GM18498 (cell line): ENCODE results near the gene NRXN2.
"Not testable (repeated sequence)": the region's sequence is repeated elsewhere in the genome, so short reads cannot be mapped to it uniquely, and the experiment has no call there.

ENCODE experiments used
- ATAC-seq: cut with Tn5 transposase; IDR thresholded peaks from one replicate; pipeline ENCODE4 v1.9.1; 2021; ENCODE audit warnings: mild to moderate bottlenecking, moderate library complexity; ENCODE audit not compliant: unreplicated experiment

NRXN2 gene

DNA sequence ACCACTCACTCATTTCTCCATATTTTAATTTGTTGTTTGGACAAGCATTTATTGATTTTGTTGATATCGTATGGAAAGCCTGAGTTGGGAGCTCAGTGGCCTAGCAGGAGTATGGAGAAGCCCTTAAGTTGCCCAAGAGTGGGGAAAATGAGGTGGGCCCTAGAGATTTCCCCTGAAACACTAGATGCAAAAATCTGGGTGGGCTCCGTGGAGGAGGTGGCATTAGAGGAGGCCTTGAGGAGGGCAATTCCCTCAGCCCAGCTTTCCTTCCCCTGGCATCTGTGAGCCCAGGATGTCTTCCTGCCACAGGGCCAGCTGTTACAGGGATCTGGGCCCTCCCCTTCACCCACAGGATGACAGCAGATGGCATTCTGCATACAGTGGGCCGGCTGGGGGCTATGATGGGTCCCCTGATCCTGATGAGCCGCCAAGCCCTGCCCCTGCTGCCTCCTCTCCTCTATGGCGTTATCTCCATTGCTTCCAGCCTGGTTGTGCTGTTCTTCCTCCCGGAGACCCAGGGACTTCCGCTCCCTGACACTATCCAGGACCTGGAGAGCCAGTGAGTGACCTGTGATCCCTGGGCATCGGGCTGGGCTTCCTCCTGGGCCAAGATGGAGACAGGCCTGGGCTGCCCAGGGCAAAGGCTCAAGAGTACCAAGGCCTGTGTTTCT lies 153.6 kb downstream of the NRXN2 start:
- no peak for ATAC-seq

DNA sequence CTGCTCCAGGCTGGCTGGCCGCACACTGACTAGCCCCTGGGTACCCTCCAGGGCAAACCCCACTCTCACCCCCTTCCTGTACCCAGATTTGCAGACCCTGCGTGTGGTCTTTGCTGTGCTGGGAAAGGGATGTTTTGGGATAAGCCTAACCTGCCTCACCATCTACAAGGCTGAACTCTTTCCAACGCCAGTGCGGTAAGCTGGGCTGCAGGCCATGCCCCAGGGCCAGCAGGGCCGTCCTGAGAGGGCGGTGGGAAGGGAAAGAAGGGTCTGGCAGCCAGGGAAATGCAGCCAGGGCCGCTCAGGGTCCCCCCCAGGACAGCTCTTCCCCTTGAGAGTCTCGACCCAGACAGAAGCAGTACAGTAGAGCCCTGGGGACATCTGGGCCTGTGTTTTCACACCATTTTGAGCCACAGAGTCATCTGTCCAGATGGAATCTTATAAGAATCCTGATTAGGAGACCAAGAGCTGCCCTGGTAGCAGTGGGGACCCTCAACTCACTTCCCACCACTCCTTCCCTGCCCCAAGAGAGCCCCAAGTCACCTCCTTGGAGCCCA lies 154.3 kb downstream of the NRXN2 start:
- no peak for ATAC-seq

DNA sequence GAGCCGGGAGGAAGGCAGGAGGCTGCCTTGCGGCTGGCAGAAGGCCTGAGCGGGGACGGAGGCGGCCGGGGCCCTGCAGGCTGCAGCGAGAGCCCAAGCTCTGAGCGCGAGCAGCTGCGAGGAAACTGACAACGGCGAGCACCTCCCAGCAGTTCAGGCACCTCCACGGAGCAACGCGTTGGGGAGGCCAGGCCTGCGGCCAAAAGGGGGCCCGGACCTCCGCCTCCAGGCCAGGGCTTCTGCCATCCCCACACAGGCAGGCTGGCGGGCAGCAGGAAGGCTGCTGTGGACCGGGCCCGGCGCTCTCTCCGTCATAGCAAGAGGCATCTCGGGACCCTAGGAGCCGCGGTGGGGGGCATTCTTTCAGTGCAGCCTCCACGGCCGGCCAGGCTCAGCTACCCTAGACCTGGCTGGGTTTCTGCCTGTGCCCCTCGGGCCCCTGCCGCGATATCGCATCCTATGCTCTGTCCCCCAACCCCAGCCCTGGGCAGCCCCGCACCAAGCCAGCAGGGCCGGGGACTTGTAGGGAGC lies 154.9 kb downstream of the NRXN2 start:
- ATAC-seq: no peak

DNA sequence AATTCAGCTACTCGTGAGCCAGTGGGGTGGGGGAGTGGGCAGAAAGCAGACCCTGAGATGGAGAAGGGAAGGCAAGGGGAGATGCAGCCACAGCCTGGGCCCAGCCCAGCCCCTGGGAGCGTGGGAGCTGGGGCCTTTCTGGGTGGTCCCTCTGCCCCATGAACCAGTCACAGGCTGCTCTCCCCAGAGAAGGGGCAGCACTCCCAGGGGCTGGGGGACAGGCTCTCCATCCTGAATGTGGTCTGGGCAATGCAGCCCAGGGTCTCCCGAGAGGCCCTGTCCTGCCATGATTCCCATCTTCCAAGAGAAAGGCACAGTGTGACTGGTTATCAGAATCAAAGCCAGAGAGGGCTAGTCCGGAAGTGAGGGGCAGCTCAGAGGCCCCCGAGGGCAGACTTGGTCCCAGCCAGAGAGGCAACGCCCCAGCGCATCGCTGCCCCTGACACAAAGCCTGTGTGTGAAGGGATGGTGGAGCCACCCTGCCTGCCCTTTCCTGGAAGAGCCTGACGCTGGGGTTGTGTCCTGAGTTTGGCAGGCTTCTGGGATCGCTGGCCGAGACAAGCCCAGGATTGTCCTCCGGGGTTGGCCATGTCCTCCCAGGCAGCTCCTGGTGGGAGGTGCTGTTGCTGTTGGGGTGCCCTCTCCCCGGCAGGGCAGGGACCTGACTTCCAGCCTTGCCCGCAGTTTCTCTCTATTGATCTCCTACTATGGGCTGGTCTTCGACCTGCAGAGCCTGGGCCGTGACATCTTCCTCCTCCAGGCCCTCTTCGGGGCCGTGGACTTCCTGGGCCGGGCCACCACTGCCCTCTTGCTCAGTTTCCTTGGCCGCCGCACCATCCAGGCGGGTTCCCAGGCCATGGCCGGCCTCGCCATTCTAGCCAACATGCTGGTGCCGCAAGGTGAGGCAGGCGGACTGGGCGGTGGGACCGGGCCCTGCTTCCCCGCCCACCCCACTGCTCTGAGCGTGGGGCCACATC lies 155.8 kb downstream of the NRXN2 start:
- ATAC-seq: no peak

DNA sequence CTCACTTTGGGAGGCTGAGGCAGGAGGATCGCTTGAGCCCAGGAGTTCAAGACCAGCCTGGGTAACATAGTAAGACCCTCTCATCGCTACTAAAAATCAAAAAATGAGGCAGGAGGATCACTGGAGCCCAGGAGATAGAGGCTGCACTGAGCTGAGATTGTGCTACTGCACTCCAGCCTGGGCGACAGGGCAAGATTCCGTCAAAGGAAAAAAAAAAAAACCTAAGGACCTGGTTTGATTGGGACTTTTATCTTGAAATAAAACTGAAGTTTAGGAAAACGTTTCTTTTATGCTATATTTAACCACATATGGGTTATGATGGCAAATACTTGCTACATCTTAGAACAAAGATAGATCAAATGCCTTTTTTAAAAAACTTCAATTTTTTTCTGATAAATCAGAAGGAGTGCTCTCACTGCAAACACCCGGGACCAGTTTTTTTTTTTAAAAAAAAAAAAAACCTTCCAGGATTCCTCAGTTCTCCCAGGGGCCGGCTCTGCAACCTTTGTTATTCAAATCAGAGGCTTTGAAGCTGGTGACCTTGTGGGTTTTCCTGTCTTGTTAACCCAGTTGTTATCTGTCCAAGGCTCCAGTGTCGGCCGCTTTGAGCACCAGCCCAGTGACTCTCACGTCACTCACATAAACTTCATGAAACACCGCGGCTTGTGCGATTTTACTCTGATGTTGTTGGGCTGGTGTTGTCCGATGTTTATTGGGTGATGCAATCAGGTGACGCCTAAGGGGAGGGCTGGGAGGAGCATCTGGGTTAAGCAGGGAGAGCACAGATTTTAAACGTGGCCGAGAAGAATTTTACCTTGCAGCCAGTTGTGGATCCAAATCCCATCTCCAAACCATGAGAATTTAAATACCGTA lies 156.7 kb downstream of the NRXN2 start:
- no peak for ATAC-seq

DNA sequence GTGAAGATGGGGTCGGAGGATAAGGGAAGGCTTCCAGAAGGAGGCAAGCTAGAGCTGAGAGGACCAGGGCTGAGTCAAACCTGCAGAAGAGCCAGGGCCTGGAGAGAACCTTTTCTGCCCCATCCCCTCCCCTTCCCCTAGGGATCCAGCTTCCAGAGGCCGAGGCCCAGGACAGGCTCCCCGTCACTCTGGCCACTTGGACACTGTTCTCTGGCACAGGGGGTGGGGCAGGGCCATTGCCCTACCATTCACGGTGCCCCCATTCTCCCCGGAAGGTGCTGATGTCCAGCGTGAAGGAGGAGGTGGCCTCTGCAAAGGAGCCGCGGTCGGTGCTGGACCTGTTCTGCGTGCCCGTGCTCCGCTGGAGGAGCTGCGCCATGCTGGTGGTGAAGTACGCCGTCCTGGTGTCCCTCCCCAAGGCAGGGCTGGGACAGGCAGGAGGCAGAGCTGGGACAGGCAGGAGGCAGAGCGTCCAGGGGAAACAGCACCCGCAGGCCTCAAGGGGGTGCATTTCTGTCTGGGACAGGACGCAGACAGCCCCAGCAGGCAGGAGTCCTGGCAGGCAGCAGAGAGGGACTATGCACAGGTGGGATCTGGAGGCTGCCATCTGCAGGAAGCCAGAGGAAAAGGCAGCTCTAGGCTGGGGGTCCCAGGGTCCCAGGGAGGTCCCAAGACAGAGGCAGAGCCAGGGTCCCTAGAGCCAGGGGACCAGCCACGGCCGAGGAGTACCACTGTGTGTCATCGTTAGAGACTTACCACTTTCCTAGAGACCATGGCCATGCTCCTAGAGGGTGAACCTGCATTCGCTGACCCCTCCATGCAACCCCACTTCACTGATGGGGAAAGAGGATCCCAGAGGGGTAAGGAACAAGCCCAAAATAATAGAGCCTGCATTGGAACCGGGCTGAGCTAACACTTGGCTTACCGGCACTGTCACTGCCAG lies 157.8 kb downstream of the NRXN2 start:
- ATAC-seq: no peak

DNA sequence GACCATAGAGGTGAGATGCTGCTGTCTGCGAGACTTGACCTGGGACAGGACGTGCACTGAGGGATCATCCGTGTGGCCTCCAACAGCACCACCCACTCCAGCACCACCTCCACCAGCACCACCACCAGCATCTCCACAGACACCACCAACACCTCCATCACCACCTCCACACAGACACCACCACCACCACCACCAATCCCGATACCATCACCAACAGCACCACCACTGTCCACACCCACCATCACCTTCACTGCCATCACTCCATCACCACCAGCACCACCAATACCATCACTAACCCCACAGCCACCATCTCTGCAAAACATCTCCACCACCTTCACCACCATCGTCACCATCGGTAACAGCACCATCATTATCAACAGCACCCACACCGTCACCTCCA lies 158.6 kb downstream of the NRXN2 start:
- no peak for ATAC-seq

DNA sequence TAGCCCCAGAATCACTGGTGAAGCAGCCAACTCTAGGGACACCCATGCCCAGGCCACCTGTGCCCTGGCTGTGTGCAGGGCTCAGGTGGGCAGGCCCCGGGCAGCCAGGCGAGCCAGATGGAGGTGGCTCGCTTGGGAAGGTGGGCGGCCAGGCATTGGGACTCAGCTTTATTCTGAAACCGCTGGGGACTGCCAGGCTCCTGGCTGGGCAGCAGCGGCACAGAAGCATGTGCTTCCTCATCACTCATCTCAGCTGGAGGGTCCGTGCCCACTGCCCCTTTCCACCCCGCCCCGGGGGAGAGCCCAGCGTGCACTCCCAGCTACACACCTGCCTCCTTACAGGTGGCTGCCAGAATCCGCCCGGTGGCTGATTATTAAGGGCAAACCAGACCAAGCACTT lies 159.0 kb downstream of the NRXN2 start:
- ATAC-seq: no peak

DNA sequence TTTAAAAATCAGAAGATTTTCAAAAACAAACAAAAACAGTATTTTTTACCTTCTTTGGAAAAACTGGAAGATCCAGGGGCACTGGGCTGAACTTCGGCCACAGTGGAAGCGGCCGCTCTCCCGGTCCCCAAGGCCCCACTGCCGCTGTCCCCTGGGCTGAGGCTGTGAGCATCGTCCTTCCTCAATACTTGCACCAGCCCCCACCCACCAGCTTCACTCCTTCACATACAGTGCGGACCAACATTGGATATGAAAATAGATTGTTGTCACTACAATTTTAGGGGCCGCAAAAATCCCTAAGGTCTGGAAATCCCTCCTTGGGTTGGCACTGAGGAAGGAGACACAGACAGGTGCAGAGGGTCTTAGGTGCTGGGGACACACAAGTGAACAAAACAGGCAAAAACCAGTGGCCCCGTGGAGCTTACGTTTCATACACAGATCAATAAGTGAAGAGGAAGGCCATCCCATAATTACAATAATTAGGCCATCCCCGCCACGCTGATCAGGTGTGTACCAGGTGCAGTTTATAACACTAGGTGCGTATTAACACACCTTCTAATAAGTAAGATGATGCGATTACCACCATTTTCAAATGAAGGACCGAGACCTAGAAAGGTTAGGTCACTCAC lies 160.2 kb downstream of the NRXN2 start:
- ATAC-seq: no peak

DNA sequence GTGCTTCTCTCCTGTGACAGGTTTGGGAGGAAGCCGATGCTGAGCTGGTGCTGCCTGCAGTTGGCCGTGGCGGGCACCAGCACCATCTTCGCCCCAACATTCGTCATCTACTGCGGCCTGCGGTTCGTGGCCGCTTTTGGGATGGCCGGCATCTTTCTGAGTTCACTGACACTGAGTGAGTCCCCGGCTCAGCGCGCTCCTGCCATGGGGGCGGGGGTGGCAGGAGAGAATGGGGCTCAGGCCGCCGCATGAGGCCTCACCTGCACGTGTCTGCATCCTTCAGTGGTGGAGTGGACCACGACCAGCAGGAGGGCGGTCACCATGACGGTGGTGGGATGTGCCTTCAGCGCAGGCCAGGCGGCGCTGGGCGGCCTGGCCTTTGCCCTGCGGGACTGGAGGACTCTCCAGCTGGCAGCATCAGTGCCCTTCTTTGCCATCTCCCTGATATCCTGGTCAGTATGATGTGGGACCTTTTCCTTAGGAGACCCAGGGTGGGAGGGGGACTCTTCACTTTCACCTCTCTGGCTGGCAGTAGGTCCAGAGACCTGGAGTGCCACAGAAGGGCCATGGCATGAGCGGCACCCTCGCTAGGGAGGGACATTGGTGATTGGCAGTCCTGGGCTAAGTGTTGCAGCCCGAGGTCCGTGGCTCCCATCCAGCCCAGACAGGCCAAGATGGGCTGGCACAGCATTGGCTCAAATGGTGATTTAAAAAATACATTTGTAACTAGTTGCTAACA lies 160.8 kb downstream of the NRXN2 start:
- no peak for ATAC-seq

DNA sequence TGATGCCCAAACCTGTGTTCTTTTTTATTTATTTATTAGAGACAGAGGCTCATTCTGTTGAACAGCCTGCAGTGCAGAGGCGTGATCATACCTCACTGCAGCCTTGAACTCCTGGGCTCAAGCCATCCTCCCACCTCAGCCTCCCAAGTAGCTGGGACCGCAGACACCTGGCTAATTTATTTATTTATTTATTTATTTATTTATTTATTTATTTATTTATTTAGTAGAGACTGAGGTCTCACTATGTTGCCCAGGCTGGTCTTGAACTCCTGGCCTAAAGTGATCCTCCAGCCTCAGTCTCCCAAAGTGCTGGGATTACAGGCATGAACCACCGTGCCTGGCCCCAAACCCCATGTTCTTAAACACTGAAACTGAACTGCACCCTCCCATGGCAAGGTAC lies 161.6 kb downstream of the NRXN2 start:
- not testable (repeated sequence) for ATAC-seq

DNA sequence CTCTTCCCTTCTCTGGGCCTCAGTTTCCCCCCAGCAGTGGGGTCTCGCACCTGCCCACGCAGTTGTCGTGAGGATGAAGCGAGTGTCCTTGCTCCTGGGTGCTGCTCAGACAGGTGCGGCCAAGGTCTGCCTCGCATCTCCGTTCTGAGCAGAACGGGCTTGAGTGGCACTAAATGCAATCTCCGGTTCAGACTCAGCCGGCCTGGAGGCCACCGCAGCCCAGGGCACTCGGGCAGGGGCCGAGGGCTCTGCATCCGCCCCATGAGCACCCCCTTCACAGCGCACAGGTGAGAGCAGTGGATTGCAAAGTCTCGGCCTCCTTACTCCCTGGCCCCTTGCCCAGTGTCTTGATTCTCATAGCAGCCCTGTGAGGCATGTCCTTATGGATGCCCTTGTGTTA lies 162.1 kb downstream of the NRXN2 start:
- ATAC-seq: no peak

DNA sequence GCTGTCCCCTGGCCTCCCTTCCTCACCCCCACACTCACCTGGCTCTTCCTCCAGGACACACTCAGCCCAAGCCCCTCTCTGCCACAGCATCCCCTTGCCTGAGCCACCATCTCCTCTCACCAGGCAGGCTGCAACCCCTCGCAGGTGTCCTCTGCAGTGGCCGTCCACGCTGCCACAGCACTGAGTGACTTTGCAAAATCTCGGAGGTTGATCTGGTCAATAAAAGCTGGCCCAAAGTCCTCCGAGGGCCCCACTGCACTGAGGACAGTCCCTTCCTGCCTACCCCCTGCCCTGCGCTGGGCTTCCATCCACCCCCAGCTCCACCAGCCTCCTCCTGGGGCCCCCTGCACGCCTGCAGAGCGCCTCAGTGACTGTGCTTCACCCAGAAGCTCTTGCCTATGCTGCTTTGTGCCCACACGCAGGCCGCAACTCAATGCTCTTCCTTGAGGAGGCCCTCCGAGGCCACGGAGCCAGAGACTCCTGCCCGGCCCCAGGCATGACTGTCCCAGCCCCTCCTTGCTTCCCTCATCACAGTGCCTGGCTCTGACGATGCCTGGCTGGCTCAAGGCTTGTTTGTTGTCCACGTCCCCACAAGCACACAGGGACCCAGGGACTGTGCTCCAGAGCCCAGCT lies 162.7 kb downstream of the NRXN2 start:
- ATAC-seq: no peak

DNA sequence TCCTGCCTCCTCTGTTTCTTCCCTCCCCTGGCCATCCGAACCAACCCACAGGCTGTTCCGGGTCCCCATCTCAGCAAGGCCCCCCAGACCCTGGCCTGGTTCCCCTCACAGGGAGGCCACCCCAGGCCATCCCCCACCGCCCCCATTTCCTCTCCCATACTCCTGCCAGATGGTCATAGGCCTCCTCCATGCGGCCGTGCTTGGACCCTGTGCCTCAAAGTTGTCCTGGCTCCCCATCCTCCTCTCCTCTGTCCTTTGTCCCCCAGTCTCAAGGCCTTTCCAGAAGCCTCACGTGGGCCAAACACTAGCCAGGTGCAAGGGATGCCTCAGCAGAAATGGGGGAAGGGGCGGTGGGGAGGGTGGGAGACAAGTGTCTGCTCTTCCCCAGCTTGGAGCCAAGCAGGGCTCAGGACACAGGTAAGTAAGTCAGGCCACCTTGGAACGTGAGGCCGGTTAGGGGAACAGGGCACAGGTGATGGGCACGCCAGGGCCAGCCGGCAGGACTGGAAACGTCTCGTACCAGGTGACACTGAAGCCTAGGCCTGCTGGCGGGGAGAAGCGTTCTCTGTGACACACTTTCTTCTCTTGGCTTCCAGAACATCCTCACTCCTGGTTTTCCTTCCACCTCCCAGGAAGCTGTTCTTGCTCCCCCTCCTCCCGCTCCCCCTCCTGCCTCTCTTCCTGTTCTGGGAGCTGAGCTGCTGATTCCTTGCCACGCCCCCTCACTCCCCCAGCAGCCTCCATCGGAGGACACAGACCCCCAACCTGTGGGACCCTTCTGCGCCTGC lies 163.5 kb downstream of the NRXN2 start:
- ATAC-seq: no peak

DNA sequence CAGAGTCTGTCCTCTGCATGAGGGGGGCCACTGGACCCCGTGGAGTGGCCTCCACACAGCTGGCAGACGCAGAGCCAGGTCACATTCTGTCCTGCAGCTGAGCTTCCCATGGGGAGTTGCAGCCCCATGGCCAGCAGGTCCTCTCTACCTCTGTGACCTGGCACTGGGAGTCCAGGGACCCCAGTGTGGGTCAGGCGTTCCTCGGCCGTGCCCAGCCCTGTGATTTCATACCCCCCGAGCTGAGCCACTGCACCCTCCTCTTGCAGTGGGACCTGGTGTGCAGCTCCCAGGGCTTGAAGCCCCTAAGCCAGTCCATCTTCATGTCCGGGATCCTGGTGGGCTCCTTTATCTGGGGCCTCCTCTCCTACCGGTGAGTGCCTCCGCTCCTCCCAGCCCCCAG lies 164.1 kb downstream of the NRXN2 start:
- ATAC-seq: no peak

DNA sequence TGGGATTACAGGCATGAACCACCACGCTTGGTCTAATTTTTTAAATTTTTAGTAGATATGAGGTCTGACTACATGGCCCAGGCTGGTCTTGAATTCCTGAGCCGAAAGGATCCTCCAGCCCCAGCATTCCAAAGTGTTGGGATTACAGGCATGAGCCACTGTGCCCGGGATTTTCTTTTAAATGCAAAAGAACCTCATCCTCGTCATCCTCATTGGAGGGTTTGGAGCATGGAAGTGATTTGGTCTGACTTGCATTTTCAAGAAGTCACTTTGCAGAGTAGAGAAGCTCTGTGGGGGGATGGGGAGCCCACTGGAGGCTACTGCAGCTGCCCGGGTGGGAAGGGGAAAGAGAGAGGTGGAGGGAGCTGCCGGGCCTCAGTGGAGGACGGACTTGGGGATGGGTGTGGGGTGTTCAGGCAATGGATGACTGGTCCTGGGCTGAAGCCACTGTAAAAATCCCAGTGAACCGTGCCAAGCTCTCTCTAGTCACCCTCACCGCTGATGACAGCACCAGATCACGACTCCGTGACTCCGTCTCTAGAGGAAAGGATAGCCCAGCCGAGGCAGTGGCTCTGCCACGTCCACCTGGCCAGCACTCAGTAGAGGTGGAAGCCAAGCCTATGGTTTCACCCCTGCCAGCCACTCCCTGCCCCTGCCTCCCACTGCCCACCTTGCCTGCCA lies 164.8 kb downstream of the NRXN2 start:
- ATAC-seq: no peak
